HG03520 (cell line): ENCODE measurements around the gene PRKCH.
"Not testable (repeated sequence)": the region's sequence is repeated elsewhere in the genome, so short reads cannot be mapped to it uniquely, and the experiment has no call there.

ENCODE experiments used
- ATAC-seq: cut with Tn5 transposase; IDR thresholded peaks from one replicate; pipeline ENCODE4 v1.9.1; 2021; ENCODE audit warnings: mild to moderate bottlenecking, moderate library complexity; ENCODE audit not compliant: unreplicated experiment

Gene PRKCH

GRCh38 chr14:61304688-61305087 lies 16.7 kb upstream of the PRKCH start:
- ATAC-seq: no peak

GRCh38 chr14:61308198-61308597 lies 13.2 kb upstream of the PRKCH start:
- no peak for ATAC-seq

GRCh38 chr14:61308701-61309100 lies 12.7 kb upstream of the PRKCH start:
- not testable (repeated sequence) for ATAC-seq

GRCh38 chr14:61315313-61315712 lies 6.1 kb upstream of the PRKCH start:
- no peak for ATAC-seq

GRCh38 chr14:61319086-61319485 lies 2.3 kb upstream of the PRKCH start:
- no peak for ATAC-seq

- no peak for ATAC-seq
Measured at GRCh38 chr14:61319706-61320105, 1.7 kb upstream of the PRKCH start.

- ATAC-seq: not testable (repeated sequence)
Measured at GRCh38 chr14:61320170-61320569, 1.2 kb upstream of the PRKCH start.

- ATAC-seq: no peak
Measured at GRCh38 chr14:61320806-61321384, 484 bp upstream of the PRKCH start.

GRCh38 chr14:61322011-61322798 lies 826 bp downstream of the PRKCH start:
- no peak for ATAC-seq

- ATAC-seq: no peak
Measured at GRCh38 chr14:61322799-61323290, 1.5 kb downstream of the PRKCH start.

- no peak for ATAC-seq
Measured at GRCh38 chr14:61323970-61324369, 2.6 kb downstream of the PRKCH start.

GRCh38 chr14:61325166-61325565 lies 3.8 kb downstream of the PRKCH start:
- no peak for ATAC-seq

GRCh38 chr14:61326146-61326545 lies 4.8 kb downstream of the PRKCH start:
- no peak for ATAC-seq

GRCh38 chr14:61326847-61327246 lies 5.5 kb downstream of the PRKCH start:
- no peak for ATAC-seq

- no peak for ATAC-seq
Measured at GRCh38 chr14:61328626-61329262, 7.4 kb downstream of the PRKCH start.

GRCh38 chr14:61329478-61330051 lies 8.2 kb downstream of the PRKCH start:
- no peak for ATAC-seq

- ATAC-seq: peak; percentile 48
Measured at GRCh38 chr14:61330511-61330910, 9.1 kb downstream of the PRKCH start.

GRCh38 chr14:61331992-61332657 lies 10.7 kb downstream of the PRKCH start:
- no peak for ATAC-seq

- ATAC-seq: no peak
Measured at GRCh38 chr14:61332658-61333029, 11.3 kb downstream of the PRKCH start.

- no peak for ATAC-seq
Measured at GRCh38 chr14:61333087-61333486, 11.7 kb downstream of the PRKCH start.

GRCh38 chr14:61334197-61334701 lies 12.9 kb downstream of the PRKCH start:
- no peak for ATAC-seq
